A549 treated with DMSO at 1 μM for 4 hours (cell line): Measurements from ENCODE around the gene VAMP8. TPM values are rescaled to one million over a fixed set of nuclear protein-coding genes. Genes with fewer than 3 reads are reported as not detected.

Experiments
- total RNA-seq: library from RNA; stranded (reverse); fragments of 200-300 nt; extraction: Qiagen RNA extraction; gene quantifications from 5 replicates; pipeline ENCODE4 v1.2.3, GENCODE V29; 2022; ENCODE audit warnings: low read depth

The VAMP8 gene
- total RNA-seq, result 12.9 to 20.2 TPM (median 16.3 TPM) in 5 replicates

GRCh38 chr2:85577386-85578242 is at the start of gene VAMP8:
Gene VAMP8 (plus strand): TSS chr2:85577586. CDS start chr2:85577647, 61 bp downstream.

GRCh38 chr2:85538507-85539360 is 38.7 kb upstream of the VAMP8 start, which contains the start of gene MAT2A:
Gene MAT2A (plus strand): TSS chr2:85539168. CDS start chr2:85539288, 120 bp downstream.

DNA sequence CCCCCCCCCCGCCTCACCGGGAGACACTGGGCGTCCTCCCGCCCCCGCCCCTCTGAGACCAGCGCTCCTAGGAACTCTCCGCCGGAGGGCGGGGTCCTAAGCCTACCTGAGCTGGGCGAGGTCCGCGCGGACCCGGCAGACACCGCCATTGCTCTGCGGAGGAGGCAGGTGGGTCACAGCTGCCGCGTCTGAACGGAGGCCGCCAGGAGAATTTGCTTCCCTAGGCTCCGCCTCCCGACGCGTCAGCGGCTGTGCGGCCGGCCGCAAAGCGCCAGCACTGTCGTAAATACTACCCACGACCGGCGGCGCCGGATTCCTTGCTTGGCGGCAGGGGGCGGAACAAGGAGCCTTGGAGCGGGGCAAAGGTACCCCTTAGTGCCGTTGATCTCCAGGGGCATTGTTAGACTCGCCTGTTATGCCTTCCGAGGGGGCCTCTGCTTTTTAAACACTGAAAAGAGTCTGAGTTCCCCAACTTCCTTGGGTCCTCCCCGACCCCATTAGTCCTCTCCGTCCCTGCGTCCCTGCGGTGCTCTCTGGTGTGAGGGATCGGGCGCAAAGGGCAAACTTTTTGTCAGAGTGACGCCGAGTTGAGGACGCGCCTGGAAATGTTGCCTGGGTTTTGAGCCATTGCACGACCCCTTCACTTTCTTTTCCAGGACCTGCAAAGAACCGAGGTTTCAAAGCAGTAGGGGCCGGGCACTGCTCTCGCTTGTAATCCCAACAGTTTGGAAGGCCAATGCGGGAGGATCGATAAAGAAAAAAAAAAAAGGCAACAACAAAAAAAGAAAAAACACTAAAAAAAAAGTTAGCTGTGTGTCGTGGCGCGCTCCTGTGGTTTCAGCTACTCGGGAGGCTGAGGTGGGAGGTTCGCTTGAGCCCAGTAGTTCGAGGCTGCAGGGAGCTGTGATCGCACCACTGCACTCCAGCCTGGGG is 15.8 kb upstream of the VAMP8 start, which contains the start of gene GGCX:
Gene GGCX (minus strand): TSS at position 214 of the 933 bp plus-strand sequence. CDS start 65 bp downstream, at position 149.

DNA sequence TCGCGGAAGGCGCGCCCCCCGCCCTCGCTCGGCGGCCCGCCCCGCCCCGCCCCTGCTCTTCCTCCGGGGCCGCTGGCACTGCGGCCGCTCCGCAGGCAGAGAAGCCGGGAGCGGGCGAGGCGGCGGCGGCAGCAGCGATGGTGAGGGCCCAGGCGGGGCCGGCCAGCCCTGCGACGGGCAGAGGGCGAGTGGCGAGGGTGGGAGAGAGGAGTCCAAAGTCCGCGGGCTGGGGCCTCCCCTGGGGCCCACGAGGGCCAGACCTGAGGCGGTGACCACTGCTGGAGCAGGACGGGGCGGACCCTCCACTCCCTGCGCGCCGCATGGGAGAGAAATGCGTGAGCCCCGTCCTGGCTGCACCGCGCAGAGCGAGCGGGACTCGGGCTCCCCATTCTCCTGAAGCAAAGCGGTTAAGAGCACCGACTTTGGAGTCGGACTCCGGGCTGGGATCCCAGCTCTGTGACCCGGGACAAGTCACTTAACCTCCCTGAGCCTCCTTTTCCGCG is 7.0 kb downstream of the VAMP8 start, which contains the start of gene VAMP5:
Gene VAMP5 (plus strand): TSS at position 78 of the 503 bp plus-strand sequence. CDS start 60 bp downstream, at position 138.

GRCh38 chr2:85595301-85596025 is 18.1 kb downstream of the VAMP8 start, which contains the start of gene RNF181:
Gene RNF181 (plus strand): TSS chr2:85595745. CDS start chr2:85595764, 19 bp downstream.

DNA sequence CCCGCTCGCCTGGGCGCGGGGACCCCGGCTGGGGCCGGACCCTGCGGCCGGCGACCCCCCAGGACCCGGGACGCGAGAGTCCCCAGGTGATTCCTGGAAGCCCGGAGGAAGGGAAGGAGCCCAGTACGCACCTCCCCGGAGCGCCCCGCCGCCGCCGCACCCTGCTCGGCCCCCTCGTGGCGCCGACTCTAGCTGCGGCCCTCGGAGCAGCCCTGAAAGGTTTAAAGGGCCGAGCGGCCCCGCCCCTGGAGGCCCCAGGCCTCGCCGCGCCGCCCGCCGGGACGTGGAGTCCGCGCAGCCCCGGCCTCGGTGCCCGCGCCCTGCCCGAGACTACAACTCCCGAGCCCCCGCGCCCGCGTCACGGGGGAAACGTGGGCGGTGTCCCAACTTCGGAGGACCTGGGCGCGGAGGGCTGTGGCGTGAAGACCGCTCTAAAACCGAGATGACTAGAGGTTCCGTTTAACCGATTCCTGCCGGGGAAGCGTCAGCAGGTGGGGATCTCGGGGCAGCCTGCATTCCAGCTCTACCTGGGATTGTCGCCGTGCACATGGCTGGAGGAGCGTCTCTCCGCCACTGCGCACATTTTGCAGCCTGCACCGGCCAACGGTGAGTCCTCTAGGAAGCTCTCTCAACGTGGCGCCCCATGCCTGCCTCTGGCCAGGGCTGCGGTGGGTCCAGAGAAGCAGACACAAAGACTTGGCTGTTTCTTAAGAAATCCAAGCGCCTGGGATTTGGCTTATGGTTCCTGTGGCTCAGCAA is 25.3 kb downstream of the VAMP8 start, which contains the start of gene TMEM150A:
Gene TMEM150A (minus strand): TSS at position 223 of the 759 bp plus-strand sequence. CDS start 750 bp downstream, outside the sequence.

GRCh38 chr2:85611705-85612587 is 34.6 kb downstream of the VAMP8 start, which contains the start of gene C2orf68:
Gene C2orf68 (minus strand): TSS chr2:85612066. CDS start chr2:85611984, 82 bp downstream.

Other genes starting within 250 kb of the VAMP8 start
- 96.3 to 120 TPM (median 114 TPM) in 5 replicates for gene TGOLN2, start 249.6 kb upstream of the VAMP8 start, total RNA-seq
- 46.7 to 49.9 TPM (median 47.5 TPM) in 5 replicates for gene RETSAT, start 223.1 kb upstream of the VAMP8 start, total RNA-seq
- 7.1 to 13.7 TPM (median 12.6 TPM) in 5 replicates for gene ELMOD3, start 222.8 kb upstream of the VAMP8 start, total RNA-seq
- 87.2 to 106 TPM (median 91.7 TPM) in 5 replicates for gene CAPG, start 167.2 kb upstream of the VAMP8 start, total RNA-seq
- gene SH2D6, start 158.9 kb upstream of the VAMP8 start, total RNA-seq, result 0.60 to 1.2 TPM (median 0.83 TPM) in 5 replicates
- gene MAT2A, start 38.4 kb upstream of the VAMP8 start, total RNA-seq, result 446 to 524 TPM (median 495 TPM) in 5 replicates
- gene GGCX, start 16.1 kb upstream of the VAMP8 start, total RNA-seq, result 39.4 to 45.2 TPM (median 45.0 TPM) in 5 replicates
- 0.15 TPM in 1 of 5 replicates, not detected in the others for gene VAMP5, start 6.8 kb downstream of the VAMP8 start, total RNA-seq
- gene RNF181, start 18.2 kb downstream of the VAMP8 start, total RNA-seq, result 182 to 196 TPM (median 191 TPM) in 5 replicates
- 9.3 to 13.0 TPM (median 12.3 TPM) in 5 replicates for gene TMEM150A, start 25.1 kb downstream of the VAMP8 start, total RNA-seq
- 16.8 to 28.0 TPM (median 26.6 TPM) in 5 replicates for gene C2orf68, start 34.5 kb downstream of the VAMP8 start, total RNA-seq
- gene USP39, start 38.6 kb downstream of the VAMP8 start, total RNA-seq, result 67.9 to 77.8 TPM (median 71.8 TPM) in 5 replicates
- gene SFTPB, start 90.6 kb downstream of the VAMP8 start, total RNA-seq, result 0.07 to 0.28 TPM (median 0.16 TPM) in 4 of 5 replicates, not detected in the other
- gene GNLY, start 116.8 kb downstream of the VAMP8 start, total RNA-seq, result 0.54 TPM in 1 of 5 replicates, not detected in the others
- 3.6 to 7.1 TPM (median 4.5 TPM) in 5 replicates for gene ATOH8, start 176.4 kb downstream of the VAMP8 start, total RNA-seq